HG02870 (cell line): Measurements from ENCODE around the gene PTPRN2.

Experiments used
- ATAC-seq: cut with Tn5 transposase; IDR thresholded peaks from one replicate; pipeline ENCODE4 v1.9.1; 2021; ENCODE audit warnings: mild to moderate bottlenecking, moderate library complexity; ENCODE audit not compliant: unreplicated experiment

The PTPRN2 gene

DNA sequence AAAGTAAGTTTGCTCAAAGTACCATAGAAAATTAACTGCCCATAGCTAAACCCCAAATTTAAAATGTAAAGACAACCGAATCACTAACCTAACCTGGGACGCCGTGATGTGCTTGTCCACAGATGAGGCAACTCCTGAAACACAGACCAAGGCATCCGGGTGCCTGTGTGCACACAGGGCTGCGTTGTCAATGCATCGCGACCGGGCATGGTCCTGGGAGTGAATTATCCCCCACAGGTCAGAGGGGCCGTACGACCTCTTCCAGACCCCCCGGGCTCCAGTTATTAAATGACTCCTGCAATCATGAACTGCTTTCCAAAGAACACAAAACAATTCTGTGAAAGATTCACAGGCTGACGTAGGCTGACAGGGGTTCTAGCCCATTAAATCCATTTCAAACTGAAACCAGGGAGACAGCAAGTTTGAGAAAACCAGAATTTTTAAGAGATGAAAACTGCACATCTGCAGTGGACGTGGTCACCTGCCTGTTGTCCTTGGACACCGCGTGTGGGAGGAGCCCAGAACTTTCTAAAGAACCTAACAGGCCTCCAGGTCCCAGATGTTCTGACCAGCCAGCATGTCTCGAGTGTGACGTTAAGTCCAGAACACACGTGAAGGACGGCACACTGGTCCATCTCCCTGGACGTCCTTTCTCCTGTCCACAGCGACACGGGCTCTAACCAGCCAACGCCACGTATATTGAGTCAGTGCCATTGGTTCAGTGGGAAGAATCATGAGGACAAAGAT, 953.0 kb downstream of the PTPRN2 start:
- no peak for ATAC-seq

GRCh38 chr7:157633465-157634185, 954.0 kb downstream of the PTPRN2 start:
- no peak for ATAC-seq

GRCh38 chr7:157630301-157630853, 957.2 kb downstream of the PTPRN2 start:
- ATAC-seq, result no peak

GRCh38 chr7:157628456-157628855, 959.2 kb downstream of the PTPRN2 start:
- no peak for ATAC-seq

DNA sequence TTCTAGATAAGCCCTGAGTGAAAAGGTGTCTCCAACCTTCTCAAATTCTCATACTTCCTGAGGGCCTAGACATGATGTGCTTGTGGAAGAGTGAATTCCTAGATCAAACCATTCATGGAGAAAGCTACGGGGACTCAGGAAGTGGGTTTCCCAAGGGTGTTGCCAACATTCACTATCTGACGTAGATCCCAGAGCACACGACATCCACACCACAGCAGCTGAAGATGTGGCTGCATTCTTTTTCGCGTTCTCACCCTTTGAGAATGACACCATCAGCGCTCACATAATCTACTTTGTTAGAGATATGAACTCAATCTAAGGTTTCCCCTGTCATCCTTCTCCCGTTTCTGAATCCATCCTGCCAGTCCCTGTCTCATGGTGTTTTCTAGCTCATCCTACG, 960.0 kb downstream of the PTPRN2 start:
- no peak for ATAC-seq

GRCh38 chr7:157627033-157627432, 960.6 kb downstream of the PTPRN2 start:
- ATAC-seq, result no peak

- ATAC-seq, result no peak
Measured at GRCh38 chr7:157625973-157626742, 961.5 kb downstream of the PTPRN2 start.

GRCh38 chr7:157623556-157623955, 964.1 kb downstream of the PTPRN2 start:
- no peak for ATAC-seq

DNA sequence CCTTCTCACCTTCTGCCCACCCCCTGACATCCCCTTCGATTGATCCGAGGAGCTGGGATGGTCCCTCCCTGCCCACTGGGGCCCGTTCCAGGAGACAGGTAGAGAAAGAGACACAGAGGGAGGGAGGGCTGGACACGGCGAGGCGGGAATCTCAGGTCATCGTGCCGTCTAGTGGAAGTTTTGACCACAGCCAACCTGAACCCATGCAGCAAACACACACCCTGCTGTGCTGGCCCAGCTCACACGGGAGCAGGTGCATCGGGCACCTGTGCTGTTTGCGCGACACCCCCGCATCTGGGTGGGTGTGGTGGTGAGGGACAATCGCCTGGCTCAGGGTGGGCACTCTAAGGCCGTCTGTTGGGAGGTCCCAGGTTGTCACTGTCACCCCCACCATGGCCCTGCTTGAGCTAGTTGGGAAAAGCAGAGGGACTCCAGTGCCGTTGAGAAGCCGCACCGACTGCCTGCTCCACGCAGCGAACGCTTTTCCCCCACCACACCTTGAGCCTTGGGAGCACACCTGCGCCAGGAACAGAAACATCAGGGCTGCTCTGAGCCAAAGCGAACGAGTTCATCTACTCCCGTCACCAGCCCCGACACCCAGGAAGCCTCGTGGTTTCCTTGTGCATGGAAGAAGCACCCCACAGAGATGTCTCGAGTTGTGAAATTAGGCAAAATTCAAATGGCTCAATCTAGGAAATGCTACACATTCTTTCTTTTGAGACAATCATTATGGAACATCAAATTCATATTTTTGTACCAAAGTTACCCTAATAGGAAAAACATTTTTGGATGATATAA, 965.0 kb downstream of the PTPRN2 start:
- no peak for ATAC-seq

- no peak for ATAC-seq
Measured at GRCh38 chr7:157622000-157622399, 965.6 kb downstream of the PTPRN2 start.

GRCh38 chr7:157621131-157621681, 966.4 kb downstream of the PTPRN2 start:
- ATAC-seq, result no peak

DNA sequence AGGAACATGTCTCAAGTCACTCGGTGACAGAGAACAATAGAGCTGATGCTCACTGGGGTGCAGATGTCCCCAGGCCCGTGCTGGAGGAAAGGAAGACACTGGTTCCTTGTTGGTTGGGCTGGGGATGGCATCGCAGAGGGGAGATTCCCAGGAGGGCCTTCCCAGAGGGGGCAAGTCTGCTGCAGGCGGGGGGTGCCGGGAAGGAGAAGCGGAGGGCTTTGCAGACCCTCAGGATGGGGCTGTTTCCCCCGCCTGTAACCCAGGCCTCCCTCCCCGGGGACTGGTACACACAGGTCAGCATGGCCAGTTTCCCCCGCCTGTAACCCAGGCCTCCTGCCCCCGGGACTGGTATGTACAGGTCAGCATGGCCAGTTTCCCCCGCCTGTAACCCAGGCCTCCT, 967.0 kb downstream of the PTPRN2 start:
- ATAC-seq, result no peak

DNA sequence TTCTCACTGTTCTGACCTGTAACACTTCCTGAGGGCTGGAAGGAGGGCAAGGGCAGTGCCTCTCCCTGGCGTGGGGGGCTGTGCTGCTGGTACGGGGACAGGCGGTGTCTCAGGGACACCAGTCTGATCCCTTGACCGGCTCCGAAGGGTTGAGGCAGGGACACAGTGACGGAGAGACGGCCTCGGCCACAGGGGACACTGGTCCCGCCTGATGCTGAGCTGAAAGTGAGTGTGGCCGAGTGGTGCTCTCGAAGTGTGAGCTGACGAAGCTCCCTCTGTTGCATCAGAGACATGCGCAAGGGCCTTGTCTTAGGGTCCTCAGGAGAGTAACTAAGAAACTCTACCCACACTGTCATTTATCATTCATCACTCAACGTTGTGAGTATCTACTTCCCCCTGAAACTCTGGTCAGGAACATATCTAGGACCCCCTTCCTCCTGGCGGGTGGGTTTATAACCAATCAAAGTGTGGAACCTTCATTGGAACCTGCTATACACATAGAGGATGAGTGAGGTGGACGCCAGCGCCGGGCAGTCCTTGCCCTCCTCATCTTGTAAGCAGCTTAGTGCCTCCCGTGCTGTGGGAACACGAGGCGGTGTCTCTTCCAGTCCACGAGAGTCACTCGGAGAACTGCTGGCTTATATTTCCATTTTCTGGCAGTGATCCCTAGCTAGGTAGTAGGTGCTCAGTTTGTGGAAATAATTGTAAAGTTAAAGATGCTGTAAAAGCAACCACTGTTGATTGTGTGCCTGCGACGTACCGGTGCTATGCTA, 967.7 kb downstream of the PTPRN2 start:
- ATAC-seq, result no peak

GRCh38 chr7:157618823-157619606, 968.6 kb downstream of the PTPRN2 start:
- no peak for ATAC-seq

- ATAC-seq, result no peak
Measured at GRCh38 chr7:157618091-157618726, 969.4 kb downstream of the PTPRN2 start.

DNA sequence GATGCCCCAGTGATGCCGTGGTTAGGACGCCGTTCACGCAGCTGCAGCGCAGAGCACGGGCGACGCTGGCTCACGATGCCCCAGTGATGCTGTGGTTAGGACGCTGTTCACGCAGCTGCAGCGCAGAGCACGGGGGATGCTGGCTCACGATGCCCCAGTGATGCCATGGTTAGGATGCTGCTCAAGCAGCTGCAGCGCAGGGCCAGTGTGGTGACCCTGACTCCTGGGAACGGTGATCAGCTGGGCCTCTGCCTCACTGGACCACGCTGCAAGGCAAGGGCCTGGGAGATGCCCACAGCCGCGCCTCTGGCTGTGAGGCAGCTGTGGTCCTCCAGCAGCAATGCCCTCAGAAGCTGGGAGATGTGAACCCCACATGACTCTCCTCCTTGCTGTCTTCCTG, 970.2 kb downstream of the PTPRN2 start:
- no peak for ATAC-seq

DNA sequence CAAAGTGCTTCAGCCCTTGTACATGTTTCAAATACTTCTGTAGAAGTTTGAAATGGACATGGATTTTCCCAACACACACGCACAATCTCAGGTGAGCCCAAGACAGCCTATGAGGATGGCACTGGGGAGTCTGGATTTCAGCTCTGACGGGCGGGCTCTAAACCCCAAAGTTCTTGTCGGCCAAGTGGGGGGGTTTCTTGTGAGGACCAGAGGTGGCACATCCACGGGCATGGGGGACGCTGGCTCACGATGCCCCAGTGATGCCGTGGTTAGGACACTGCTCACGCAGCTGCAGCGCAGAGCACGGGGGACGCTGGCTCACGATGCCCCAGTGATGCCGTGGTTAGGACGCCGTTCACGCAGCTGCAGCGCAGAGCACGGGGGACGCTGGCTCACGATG, 970.7 kb downstream of the PTPRN2 start:
- no peak for ATAC-seq

DNA sequence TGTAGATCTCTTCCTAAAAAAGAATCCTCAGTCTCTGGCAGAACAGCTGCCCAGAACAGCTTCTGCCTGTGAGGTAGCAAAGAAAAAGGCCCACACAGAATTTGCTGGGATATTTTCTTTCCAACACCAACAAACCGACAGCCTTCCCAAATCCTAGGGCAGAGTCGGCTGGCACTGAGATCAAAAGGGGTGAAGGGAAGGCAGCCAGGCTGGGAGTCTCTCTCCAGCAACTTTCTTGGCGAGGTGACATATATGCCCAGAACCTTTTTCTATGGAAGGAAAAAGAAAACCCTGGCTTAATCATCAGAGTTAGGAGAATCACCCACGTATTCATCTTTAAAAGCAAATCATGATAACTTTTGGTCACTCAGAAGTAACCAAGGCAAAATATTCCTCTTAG, 971.2 kb downstream of the PTPRN2 start:
- no peak for ATAC-seq
